NT2/D1 (cell line): ENCODE measurements around the gene INPP4B.

Experiments
- SUZ12 ChIP-seq: IDR thresholded peaks from 2 replicates; pipeline ENCODE4 v1.6.1; 2011; ENCODE audit not compliant: insufficient read length, insufficient read depth; ENCODE audit errors: extremely low read depth
- YY1 ChIP-seq: IDR thresholded peaks from 2 replicates; pipeline ENCODE4 v1.6.1; 2011; ENCODE audit not compliant: insufficient read length, insufficient read depth
- ZNF274 ChIP-seq: IDR thresholded peaks from 2 replicates; pipeline ENCODE4 v1.6.1; 2011; ENCODE audit warnings: mild to moderate bottlenecking, low read depth, low read length

GRCh38 chr4:142595222-142595871 lies 250.8 kb downstream of the INPP4B start:
- no peak for TF ChIP-seq YY1
- TF ChIP-seq SUZ12 = no peak
- TF ChIP-seq ZNF274 = no peak
